ENCODE data around the gene CDH23. TPM values are rescaled to one million over a fixed set of nuclear protein-coding genes. Genes with fewer than 3 reads are reported as not detected.

The CDH23 gene
- polyA plus RNA-seq, 1 donor (not counting 4 experiments of a cell fraction or from before 2014, with no cell fraction given): 0.01 TPM

DNA sequence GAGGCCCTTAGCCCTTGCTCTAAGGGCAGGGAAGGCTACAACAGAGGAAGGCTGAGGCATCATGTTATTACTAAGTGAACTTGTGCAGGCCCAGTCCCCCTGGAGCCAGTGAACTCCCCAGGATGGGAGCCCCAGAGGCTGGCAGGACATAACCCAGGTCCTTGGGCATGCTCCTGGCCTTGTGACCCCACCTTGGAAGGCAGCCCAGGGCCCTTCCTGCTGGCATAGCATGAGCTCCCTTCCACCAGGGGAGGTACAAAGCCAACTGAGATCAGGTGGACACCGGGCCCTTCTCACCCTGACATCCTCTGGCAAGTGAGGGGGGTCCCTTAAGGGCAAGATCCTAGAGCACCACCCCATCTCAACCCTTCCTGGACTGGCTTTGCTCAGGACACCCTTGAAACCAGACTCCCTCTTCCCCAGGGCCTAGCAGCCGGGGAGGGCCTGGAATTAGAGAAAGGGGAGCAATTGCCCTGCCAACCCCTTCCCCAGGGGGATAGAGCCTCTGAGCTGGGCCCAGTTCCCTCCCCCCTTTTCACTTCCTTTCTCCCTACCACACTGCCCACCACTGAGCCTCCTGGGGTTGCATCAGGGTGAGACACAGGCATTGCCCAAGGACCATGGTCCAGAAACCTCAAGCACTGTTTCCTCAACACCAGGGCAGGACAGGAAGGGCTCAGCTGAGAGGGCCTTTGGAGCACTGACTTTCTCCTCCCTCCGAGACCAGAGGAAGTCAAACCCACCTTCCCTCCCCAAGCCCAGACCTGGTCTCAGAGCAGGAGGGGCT is 378.4 kb downstream of the CDH23 start:
- no peak for DNase-seq (ENCODE audit: low read depth, low spot score)
- Histone ChIP-seq H3K4me3 (ENCODE audit: control insufficient read depth in 2 of 3, extremely low read depth in 1 of 3, insufficient read depth in 2 of 3, low read depth in 1 of 3, low read length in 3 of 3) (no peak overlapping the region), H3K4me1 (ENCODE audit: control insufficient read depth, extremely low read depth, insufficient read depth, low read length) (peaks cover 19% of the 10 kb centered on the region)

DNA sequence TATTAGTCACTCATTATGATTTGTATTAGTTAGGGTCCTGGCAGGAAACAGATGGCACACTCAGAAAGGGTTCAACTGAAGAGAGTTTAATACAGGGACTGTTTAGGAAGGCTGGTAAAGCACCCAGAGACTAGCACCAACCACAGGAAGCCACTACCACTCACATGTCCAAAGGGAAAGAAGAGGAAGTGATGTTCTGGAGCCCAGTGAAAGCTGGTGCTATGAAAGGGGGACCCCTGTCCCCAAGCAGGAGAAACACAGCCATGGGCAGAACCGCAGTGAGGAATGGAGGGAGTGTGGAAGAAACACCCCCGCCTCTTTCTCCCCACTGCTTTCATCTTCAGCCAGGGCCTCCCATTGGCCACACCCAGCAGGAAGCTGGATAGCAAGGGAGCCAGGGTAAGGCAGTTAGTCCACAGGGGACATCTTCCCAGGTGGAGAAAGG is 379.8 kb downstream of the CDH23 start:
- Histone ChIP-seq H3K9me3 (ENCODE audit: control insufficient read depth, low read depth, low read length) (no peaks in the 10 kb centered on the region), H4K20me1 (ENCODE audit: control insufficient read depth, extremely low read depth, insufficient read depth, low read length) (no peaks in the 10 kb centered on the region), H2AFZ (ENCODE audit: control insufficient read depth, low read length) (no peak overlapping the region), H3K9me1 (ENCODE audit: control insufficient read depth, extremely low read depth, insufficient read depth, low read length) (no peaks in the 10 kb centered on the region), H3K27me3 (ENCODE audit: control insufficient read depth, extremely low read depth, insufficient read depth, low read length) (no peaks in the 10 kb centered on the region), H3K36me3 (ENCODE audit: control insufficient read depth in 2 of 2, extremely low read depth in 1 of 2, insufficient read depth in 2 of 2, low read length in 2 of 2) (no peaks in the 10 kb centered on the region), H3K9ac (ENCODE audit: control insufficient read depth, extremely low read depth, insufficient read depth, low read length) (no peak overlapping the region), H3K79me2 (ENCODE audit: control insufficient read depth, insufficient read depth, low read length) (peaks cover 3% of the 10 kb centered on the region), H3K4me2 (ENCODE audit: control insufficient read depth, extremely low read depth, insufficient read depth, low read depth, low read length) (no peak overlapping the region), H3K4me1 (ENCODE audit: control insufficient read depth, extremely low read depth, insufficient read depth, low read length) (peaks cover 19% of the 10 kb centered on the region), H3K4me3 (ENCODE audit: control insufficient read depth in 2 of 3, extremely low read depth in 1 of 3, insufficient read depth in 2 of 3, low read depth in 1 of 3, low read length in 3 of 3) (no peak overlapping the region), H3K27ac (ENCODE audit: control insufficient read depth, insufficient read depth, low read length) (no peak overlapping the region)
- dilution Hi-C loops (cut with MboI; ENCODE audit: extremely low pct_ligation_motif_present, low sequenced_read_pairs): no loop called here
- DNase-seq (ENCODE audit: low read depth, low spot score): no peak
- TF ChIP-seq, protein P1, sequence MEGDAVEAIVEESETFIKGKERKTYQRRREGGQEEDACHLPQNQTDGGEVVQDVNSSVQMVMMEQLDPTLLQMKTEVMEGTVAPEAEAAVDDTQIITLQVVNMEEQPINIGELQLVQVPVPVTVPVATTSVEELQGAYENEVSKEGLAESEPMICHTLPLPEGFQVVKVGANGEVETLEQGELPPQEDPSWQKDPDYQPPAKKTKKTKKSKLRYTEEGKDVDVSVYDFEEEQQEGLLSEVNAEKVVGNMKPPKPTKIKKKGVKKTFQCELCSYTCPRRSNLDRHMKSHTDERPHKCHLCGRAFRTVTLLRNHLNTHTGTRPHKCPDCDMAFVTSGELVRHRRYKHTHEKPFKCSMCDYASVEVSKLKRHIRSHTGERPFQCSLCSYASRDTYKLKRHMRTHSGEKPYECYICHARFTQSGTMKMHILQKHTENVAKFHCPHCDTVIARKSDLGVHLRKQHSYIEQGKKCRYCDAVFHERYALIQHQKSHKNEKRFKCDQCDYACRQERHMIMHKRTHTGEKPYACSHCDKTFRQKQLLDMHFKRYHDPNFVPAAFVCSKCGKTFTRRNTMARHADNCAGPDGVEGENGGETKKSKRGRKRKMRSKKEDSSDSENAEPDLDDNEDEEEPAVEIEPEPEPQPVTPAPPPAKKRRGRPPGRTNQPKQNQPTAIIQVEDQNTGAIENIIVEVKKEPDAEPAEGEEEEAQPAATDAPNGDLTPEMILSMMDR (optimal IDR thresholded peaks at IDR 0.05 in 1 of 3, IDR thresholded peaks at IDR 0.05 in 1 of 3, conservative IDR thresholded peaks at IDR 0.05 in 1 of 3; ENCODE audit: extremely low read depth in 1 of 3, insufficient read depth in 2 of 3, low read length in 3 of 3): no peak
- TF ChIP-seq EZH2 (IDR thresholded peaks at IDR 0.05; ENCODE audit: low read length): no peak
- FAIRE-seq: no peak

More for the DNA sequence above, 378.4 kb downstream of the CDH23 start:
- H3K9ac ChIP-seq (ENCODE audit: control insufficient read depth, extremely low read depth, insufficient read depth, low read length): no peak overlapping the region
- H3K4me2 ChIP-seq (ENCODE audit: control insufficient read depth, extremely low read depth, insufficient read depth, low read depth, low read length): no peak overlapping the region
- H2AFZ ChIP-seq (ENCODE audit: control insufficient read depth, low read length): no peak overlapping the region
- no peak for FAIRE-seq
- H3K79me2 ChIP-seq (ENCODE audit: control insufficient read depth, insufficient read depth, low read length): peaks cover 3% of the 10 kb centered on the region
- no peaks in the 10 kb centered on the region for H3K27me3 ChIP-seq (ENCODE audit: control insufficient read depth, extremely low read depth, insufficient read depth, low read length)
- no peaks in the 10 kb centered on the region for H3K36me3 ChIP-seq (ENCODE audit: control insufficient read depth in 2 of 2, extremely low read depth in 1 of 2, insufficient read depth in 2 of 2, low read length in 2 of 2)
- H3K27ac ChIP-seq (ENCODE audit: control insufficient read depth, insufficient read depth, low read length): no peak overlapping the region
- dilution Hi-C loops (cut with MboI; ENCODE audit: extremely low pct_ligation_motif_present, low sequenced_read_pairs): no loop called here
- H3K9me3 ChIP-seq (ENCODE audit: control insufficient read depth, low read depth, low read length): no peaks in the 10 kb centered on the region
- H4K20me1 ChIP-seq (ENCODE audit: control insufficient read depth, extremely low read depth, insufficient read depth, low read length): no peaks in the 10 kb centered on the region
- no peaks in the 10 kb centered on the region for H3K9me1 ChIP-seq (ENCODE audit: control insufficient read depth, extremely low read depth, insufficient read depth, low read length)
- TF ChIP-seq, protein P1 (optimal IDR thresholded peaks at IDR 0.05 in 1 of 3, IDR thresholded peaks at IDR 0.05 in 1 of 3, conservative IDR thresholded peaks at IDR 0.05 in 1 of 3; ENCODE audit: extremely low read depth in 1 of 3, insufficient read depth in 2 of 3, low read length in 3 of 3): no peak
- no peak for TF ChIP-seq EZH2 (IDR thresholded peaks at IDR 0.05; ENCODE audit: low read length)
